Esophagus muscularis mucosa (tissue), 4 donors: ENCODE results near the gene LELP1.

ENCODE experiments used
- EP300 ChIP-seq: sonication (generic); formaldehyde crosslinking; IDR thresholded peaks from one replicate; pipeline ENCODE4 v1.6.1; 2017; ENCODE audit warnings: antibody characterized with exemption
- POLR2A ChIP-seq: fragments of 450-650 bp; IDR thresholded peaks from one replicate; pipeline ENCODE4 v1.6.1; 2017; ENCODE audit warnings: antibody characterized with exemption, moderate library complexity, mild to moderate bottlenecking, low read depth
- POLR2AphosphoS5 ChIP-seq, 2 donors: sonication (generic); formaldehyde crosslinking; IDR thresholded peaks; one replicate each; pipeline ENCODE4 v1.6.1; 2017; ENCODE audit warnings: antibody characterized with exemption in 2 of 2
- TF ChIP-seq, protein P1 (sequence below), 3 experiments: fragments of 200-600 bp in 2 of 3; fragments of 450-650 bp in 1 of 3; sonication (generic) in 2 of 3; IDR thresholded peaks; one replicate each; pipeline ENCODE4 v1.5.1; 2017 to 2019; ENCODE audit warnings: antibody characterized with exemption in 3 of 3, mild to moderate bottlenecking in 2 of 3, moderate library complexity in 1 of 3

DNA sequence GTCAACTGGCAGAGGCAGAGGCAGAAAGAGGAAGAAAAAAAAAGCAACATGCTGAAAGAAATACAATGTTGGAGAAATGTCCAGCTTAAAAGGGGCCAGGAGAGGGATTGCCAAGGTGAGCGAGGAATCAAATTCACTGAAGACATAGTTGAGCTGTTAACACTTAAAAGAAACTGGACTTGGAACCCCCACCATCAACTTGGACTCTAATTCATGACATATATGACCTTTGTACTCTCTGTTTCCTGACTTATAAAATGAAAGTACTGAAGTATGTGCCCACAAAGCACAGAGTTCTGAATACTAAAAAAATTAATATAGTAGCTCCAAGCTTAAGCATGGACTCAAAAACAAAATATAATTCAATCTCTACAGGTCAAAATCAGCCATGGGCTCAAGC lies 30.2 kb downstream of the LELP1 start:
- TF ChIP-seq POLR2AphosphoS5 (IDR thresholded peaks at IDR 0.05): no peak
- TF ChIP-seq, protein P1, sequence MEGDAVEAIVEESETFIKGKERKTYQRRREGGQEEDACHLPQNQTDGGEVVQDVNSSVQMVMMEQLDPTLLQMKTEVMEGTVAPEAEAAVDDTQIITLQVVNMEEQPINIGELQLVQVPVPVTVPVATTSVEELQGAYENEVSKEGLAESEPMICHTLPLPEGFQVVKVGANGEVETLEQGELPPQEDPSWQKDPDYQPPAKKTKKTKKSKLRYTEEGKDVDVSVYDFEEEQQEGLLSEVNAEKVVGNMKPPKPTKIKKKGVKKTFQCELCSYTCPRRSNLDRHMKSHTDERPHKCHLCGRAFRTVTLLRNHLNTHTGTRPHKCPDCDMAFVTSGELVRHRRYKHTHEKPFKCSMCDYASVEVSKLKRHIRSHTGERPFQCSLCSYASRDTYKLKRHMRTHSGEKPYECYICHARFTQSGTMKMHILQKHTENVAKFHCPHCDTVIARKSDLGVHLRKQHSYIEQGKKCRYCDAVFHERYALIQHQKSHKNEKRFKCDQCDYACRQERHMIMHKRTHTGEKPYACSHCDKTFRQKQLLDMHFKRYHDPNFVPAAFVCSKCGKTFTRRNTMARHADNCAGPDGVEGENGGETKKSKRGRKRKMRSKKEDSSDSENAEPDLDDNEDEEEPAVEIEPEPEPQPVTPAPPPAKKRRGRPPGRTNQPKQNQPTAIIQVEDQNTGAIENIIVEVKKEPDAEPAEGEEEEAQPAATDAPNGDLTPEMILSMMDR (IDR thresholded peaks at IDR 0.05): no peak
- TF ChIP-seq POLR2A: no peak
- TF ChIP-seq EP300: no peak
